HepG2 (cell line): ENCODE results near the gene SELENOH. TPM values are rescaled to one million over a fixed set of nuclear protein-coding genes. Genes with fewer than 3 reads are reported as not detected.
A peak's percentile ranks its signal among the peaks of the same experiment; 100 is the strongest.

Source experiments
- EHMT2 ChIP-seq: fragments of 200-600 bp; sonication (generic); IDR thresholded peaks from 2 replicates; pipeline ENCODE4 v1.7.0; 2017; ENCODE audit warnings: antibody characterized with exemption, low read depth, low read length, borderline replicate concordance
- FOXA3 ChIP-seq: IDR thresholded peaks from 2 replicates; pipeline ENCODE4 v1.6.1; 2016; ENCODE audit warnings: missing genetic modification reagents, missing compliant biosample characterization
- HMGXB3 ChIP-seq: sonication (generic); formaldehyde crosslinking; IDR thresholded peaks from 2 replicates; pipeline ENCODE4 v1.4.0; 2020; ENCODE audit warnings: missing genetic modification reagents, borderline replicate concordance
- HNRNPUL1 ChIP-seq: fragments of 200-400 bp; formaldehyde crosslinking; IDR thresholded peaks from 2 replicates; pipeline ENCODE4 v1.6.1; 2017; ENCODE audit warnings: low read depth, mild to moderate bottlenecking, low read length, moderate library complexity
- KLF13 ChIP-seq: sonication (generic); formaldehyde crosslinking; IDR thresholded peaks from 2 replicates; pipeline ENCODE4 v1.4.0; 2020; ENCODE audit warnings: mild to moderate bottlenecking, missing genetic modification reagents
- KMT2B ChIP-seq: IDR thresholded peaks from 2 replicates; pipeline ENCODE4 v1.6.1; 2016; ENCODE audit warnings: missing genetic modification reagents, missing compliant biosample characterization
- NBN ChIP-seq: fragments of 450-650 bp; conservative IDR thresholded peaks from 2 replicates; pipeline ENCODE4 v1.6.1; 2017
- PAF1 ChIP-seq: IDR thresholded peaks from 2 replicates; pipeline ENCODE4 v1.6.1; 2016; ENCODE audit warnings: missing genetic modification reagents, missing compliant biosample characterization
- SSRP1 ChIP-seq: IDR thresholded peaks from 2 replicates; pipeline ENCODE4 v1.6.1; 2016; ENCODE audit warnings: control low read depth
- SYNCRIP ChIP-seq: fragments of 200-400 bp; formaldehyde crosslinking; IDR thresholded peaks from 2 replicates; pipeline ENCODE4 v1.6.1; 2018; ENCODE audit warnings: mild to moderate bottlenecking, low read depth, low read length; ENCODE audit not compliant: insufficient read depth
- TFAP4 ChIP-seq: sonication (generic); IDR thresholded peaks from 2 replicates; pipeline ENCODE4 v1.6.1; 2016; ENCODE audit warnings: low read depth, borderline replicate concordance
- ZBTB33 ChIP-seq: sonication (generic); formaldehyde crosslinking; IDR thresholded peaks from 2 replicates; pipeline ENCODE4 v1.4.0; 2020; ENCODE audit warnings: missing genetic modification reagents
- ZNF143 ChIP-seq: sonication (generic); formaldehyde crosslinking; IDR thresholded peaks from 2 replicates; pipeline ENCODE4 v1.4.0; 2020; ENCODE audit warnings: missing genetic modification reagents
- ZNF317 ChIP-seq: sonication (generic); formaldehyde crosslinking; IDR thresholded peaks from 2 replicates; pipeline ENCODE4 v1.5.0; 2020; ENCODE audit warnings: mild to moderate bottlenecking, missing genetic modification reagents
- ZNF446 ChIP-seq: sonication (generic); formaldehyde crosslinking; IDR thresholded peaks from 2 replicates; pipeline ENCODE4 v1.5.0; 2020; ENCODE audit warnings: mild to moderate bottlenecking, missing genetic modification reagents
- ZNF484 ChIP-seq: sonication (generic); formaldehyde crosslinking; IDR thresholded peaks from 2 replicates; pipeline ENCODE4 v1.5.1; 2020; ENCODE audit warnings: mild to moderate bottlenecking, low read depth, missing genetic modification reagents, borderline replicate concordance
- polyA plus RNA-seq, 8 experiments: library from polyadenylated mRNA; depleted of rRNA in 3 of 8; stranded (reverse) in 7 of 8; unstranded in 1 of 8; fragments of >200 nt; fragmentation: Illumina TruSeq in 4 of 8; extraction: Trizol in 4 of 8; gene quantifications; 2 replicates each; pipeline versions ENCODE4 v1.2.1 to v1.2.3, GENCODE V29; 2011 to 2016; ENCODE audit warnings: low read depth in 4 of 8, missing spikeins in 1 of 8, mixed read lengths in 1 of 8; ENCODE audit not compliant: insufficient read depth in 1 of 8
- total RNA-seq, 5 experiments: library from RNA; depleted of rRNA; stranded (reverse); fragments of >200 nt; fragmentation: Illumina TruSeq; extraction: Trizol; gene quantifications; 2 replicates each; pipeline ENCODE4 v1.2.3, GENCODE V29; 2016; ENCODE audit warnings: low read depth in 1 of 5

SELENOH gene
- total and polyA plus RNA-seq, 2 of the 13 experiments (the other 11 are each of a cell fraction or from before 2014, with no cell fraction given), result 27.2 to 77.4 TPM

GRCh38 chr11:57779276-57779675 lies 38.0 kb downstream of the SELENOH start (continued):
- TF ChIP-seq SYNCRIP, result no peak
- no peak for TF ChIP-seq NBN
- no peak for TF ChIP-seq SSRP1 (CRISPR knock-in tag)
- TF ChIP-seq FOXA3 (CRISPR knock-in tag), result peak; percentile 12; the same call in 1 of the 2 replicates
- TF ChIP-seq TFAP4, result peak; percentile 74
- no peak for TF ChIP-seq ZNF446 (CRISPR knock-in tag)
- TF ChIP-seq KMT2B, result no peak
- TF ChIP-seq KLF13 (CRISPR knock-in tag), result no peak
- no peak; the same call in 1 of the 2 replicates for TF ChIP-seq ZBTB33 (CRISPR knock-in tag)
- no peak for TF ChIP-seq ZNF317 (CRISPR knock-in tag)
- no peak for TF ChIP-seq PAF1 (CRISPR knock-in tag)
- no peak for TF ChIP-seq ZNF143 (CRISPR knock-in tag)
- TF ChIP-seq EHMT2, result no peak
- no peak for TF ChIP-seq ZNF484 (CRISPR knock-in tag)
- TF ChIP-seq HNRNPUL1, result no peak
- TF ChIP-seq HMGXB3 (CRISPR knock-in tag), result no peak
- TF ChIP-seq, all 625 proteins: peak for 43
